ENCODE results near the gene DCDC2B.

DNA sequence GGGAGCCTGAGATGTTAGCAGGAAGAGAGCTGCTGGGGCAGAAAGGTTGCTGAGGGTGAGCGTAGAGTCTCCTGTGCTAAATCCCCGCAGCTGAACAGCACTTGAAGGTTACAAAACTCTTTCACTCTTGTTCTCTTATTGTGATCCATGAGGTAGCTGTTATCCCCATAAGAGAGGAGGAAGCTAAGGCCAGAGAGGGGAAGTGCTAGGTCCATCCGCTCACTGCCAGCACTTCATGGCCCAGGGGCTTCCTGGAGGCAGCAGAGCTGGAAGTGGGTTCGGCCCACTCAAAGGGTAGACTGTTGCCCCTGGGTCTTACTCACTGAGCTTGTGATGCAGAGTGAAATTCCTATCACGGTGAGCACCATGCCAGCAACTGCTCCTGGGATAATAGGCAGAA is 7.7 kb downstream of the DCDC2B start:
- no peak for TF ChIP-seq CTCF (IDR thresholded peaks at IDR 0.05)
- no peak for TF ChIP-seq POLR2A (IDR thresholded peaks at IDR 0.05)

Measured in right lobe of liver (tissue), 4 donors.